Esophagus squamous epithelium (tissue), 5 donors: ENCODE measurements around the gene PNLIPRP1. TPM values are rescaled to one million over a fixed set of nuclear protein-coding genes. Genes with fewer than 3 reads are reported as not detected.

Experiments
- DNase-seq: peaks from one replicate; lab custom pipeline; 2025; lab: John Stamatoyannopoulos, UW
- H3K27ac ChIP-seq, 4 donors: fragments of 200-600 bp; sonication (generic); one replicate each; pipeline ENCODE4 v1.5.1; 2016 to 2019; ENCODE audit warnings: mild to moderate bottlenecking in 1 of 4
- H3K27me3 ChIP-seq, 4 donors: fragments of 200-600 bp; sonication (generic); 1 replicate in 3 of 4; 2 replicates in 1 of 4; pipeline versions ENCODE4 v1.5.1 to v1.6.0; 2017 to 2021; ENCODE audit warnings: antibody characterized with exemption in 1 of 4
- H3K36me3 ChIP-seq, 3 donors: fragments of 200-600 bp; sonication (generic); one replicate each; pipeline ENCODE4 v1.5.1; 2016 to 2019
- H3K4me1 ChIP-seq, 3 donors: fragments of 200-600 bp; sonication (generic); one replicate each; pipeline ENCODE4 v1.5.1; 2017 to 2019
- H3K4me3 ChIP-seq, 4 donors: fragments of 200-600 bp; sonication (generic); 1 replicate in 3 of 4; 2 replicates in 1 of 4; pipeline ENCODE4 v1.5.1; 2016 to 2019; ENCODE audit warnings: mild to moderate bottlenecking in 2 of 4, moderate library complexity in 1 of 4
- H3K9me3 ChIP-seq, 3 donors: fragments of 200-600 bp; sonication (generic); one replicate each; pipeline ENCODE4 v1.5.1; 2016 to 2019
- CTCF ChIP-seq, 6 experiments: fragments of 450-650 bp in 4 of 6; fragments of 200-600 bp in 2 of 6; sonication (generic) in 2 of 6; IDR thresholded peaks; one replicate each; pipeline ENCODE4 v1.5.1; 2016 to 2019; ENCODE audit warnings: antibody characterized with exemption in 6 of 6, mild to moderate bottlenecking in 4 of 6, moderate library complexity in 4 of 6
- POLR2A ChIP-seq, 4 donors: fragments of 450-650 bp; IDR thresholded peaks; one replicate each; pipeline ENCODE4 v1.6.1; 2017; ENCODE audit warnings: antibody characterized with exemption in 4 of 4, mild to moderate bottlenecking in 4 of 4, moderate library complexity in 3 of 4
- WGBS, 2 donors: methylation state at CpG; one replicate each; pipeline ENCODE4 v1.1.5; 2018; 5-methylcytosine and 5-hydroxymethylcytosine counted together
- intact Hi-C: fragments of 100-400 bp; cut with DNase I; formaldehyde crosslinking; loops from one replicate; pipeline ENCODE4 v1.15.0; 2022
- total RNA-seq, 4 donors: library from RNA; depleted of rRNA; stranded (reverse); fragments of >200 nt; gene quantifications; one replicate each; pipeline ENCODE4 v1.1.0, GENCODE V29; 2016
- donor health status: DM: yes; HTN: yes; CAD: no.

PNLIPRP1 gene
- total RNA-seq, 4 donors from 2014 or later = not detected

GRCh38 chr10:116632596-116633215 is 41.9 kb downstream of the PNLIPRP1 start:
- intact Hi-C loops = no loop called here
- Histone ChIP-seq H3K27ac (no peak overlapping the region), H3K36me3 (no peaks in the 10 kb centered on the region), H3K4me3 (no peak overlapping the region), H3K9me3 (no peaks in the 10 kb centered on the region), H3K27me3 (peaks cover 0 to 15% (median 0%) of the 10 kb centered on the region in 4 donors), H3K4me1 (peaks cover 0 to 1% (median 0%) of the 10 kb centered on the region in 3 donors)
- TF ChIP-seq POLR2A (IDR thresholded peaks at IDR 0.05) (no peak), CTCF (IDR thresholded peaks at IDR 0.05) (no peak)
- WGBS, 2 donors = 78 to 80% methylated on average over 15 to 17 of the region's 17 CpGs
- no peak for DNase-seq

- TF ChIP-seq POLR2A (IDR thresholded peaks at IDR 0.05) (no peak), CTCF (IDR thresholded peaks at IDR 0.05) (no peak)
- H3K36me3 ChIP-seq = no peaks in the 10 kb centered on the region
- no peak overlapping the region for H3K4me3 ChIP-seq
- H3K27ac ChIP-seq = no peak overlapping the region
- intact Hi-C loops = no loop called here
- peaks cover 0 to 11% (median 0%) of the 10 kb centered on the region in 4 donors for H3K27me3 ChIP-seq
- 93% methylated on average over 8 of the region's 8 CpGs for WGBS, 2 donors
- H3K9me3 ChIP-seq = no peaks in the 10 kb centered on the region
- H3K4me1 ChIP-seq = no peaks in the 10 kb centered on the region
- DNase-seq = no peak
Observed at GRCh38 chr10:116633216-116633600, 42.4 kb downstream of the PNLIPRP1 start.

GRCh38 chr10:116634126-116634975 is 43.6 kb downstream of the PNLIPRP1 start:
- peaks cover 0 to 11% (median 0%) of the 10 kb centered on the region in 4 donors for H3K27me3 ChIP-seq
- intact Hi-C loops = no loop called here
- no peaks in the 10 kb centered on the region for H3K4me1 ChIP-seq
- DNase-seq = no peak
- H3K4me3 ChIP-seq = no peak overlapping the region
- H3K36me3 ChIP-seq = no peaks in the 10 kb centered on the region
- 49 to 65% methylated on average over 7 to 11 of the region's 11 CpGs for WGBS, 2 donors
- TF ChIP-seq POLR2A (IDR thresholded peaks at IDR 0.05) = no peak
- no peak for TF ChIP-seq CTCF (IDR thresholded peaks at IDR 0.05)
- H3K9me3 ChIP-seq = no peaks in the 10 kb centered on the region
- no peak overlapping the region for H3K27ac ChIP-seq

- H3K27ac ChIP-seq = no peak overlapping the region
- no peaks in the 10 kb centered on the region for H3K4me1 ChIP-seq
- TF ChIP-seq POLR2A (IDR thresholded peaks at IDR 0.05) (no peak), CTCF (IDR thresholded peaks at IDR 0.05) (no peak)
- peaks cover 0 to 6% (median 0%) of the 10 kb centered on the region in 3 donors for H3K9me3 ChIP-seq
- intact Hi-C loops = no loop called here
- H3K36me3 ChIP-seq = no peaks in the 10 kb centered on the region
- no peak overlapping the region for H3K4me3 ChIP-seq
- H3K27me3 ChIP-seq = peaks cover 0 to 6% (median 0%) of the 10 kb centered on the region in 4 donors
- DNase-seq = no peak
Observed at GRCh38 chr10:116636385-116636784, 45.6 kb downstream of the PNLIPRP1 start.

- H3K9me3 ChIP-seq = peaks cover 0 to 6% (median 0%) of the 10 kb centered on the region in 3 donors
- no peak overlapping the region for H3K4me3 ChIP-seq
- H3K4me1 ChIP-seq = no peaks in the 10 kb centered on the region
- 39 to 43% methylated on average over 2 of the region's 2 CpGs for WGBS, 2 donors
- no peak overlapping the region for H3K27ac ChIP-seq
- peaks cover 0 to 6% (median 0%) of the 10 kb centered on the region in 4 donors for H3K27me3 ChIP-seq
- TF ChIP-seq CTCF (IDR thresholded peaks at IDR 0.05) (no peak), POLR2A (IDR thresholded peaks at IDR 0.05) (no peak)
- H3K36me3 ChIP-seq = no peaks in the 10 kb centered on the region
- DNase-seq = no peak
- intact Hi-C loops = no loop called here
Observed at GRCh38 chr10:116636976-116637375, 46.2 kb downstream of the PNLIPRP1 start.
